Left lobe of liver (tissue), 2 donors: ENCODE measurements around the gene LY6G5B. TPM values are rescaled to one million over a fixed set of nuclear protein-coding genes. Genes with fewer than 3 reads are reported as not detected.

Source experiments
- ATAC-seq: fragments of 200-7000 bp; cut with Tn5 transposase; one replicate; pipeline ENCODE4 v1.9.1; 2020; ENCODE audit warnings: mild to moderate bottlenecking, moderate library complexity
- DNase-seq: peaks from one replicate; pipeline ENCODE4 v3.0.0-alpha.2; 2020; ENCODE audit warnings: low spot score
- total RNA-seq: library from RNA; stranded (reverse); gene quantifications from one replicate; pipeline ENCODE4 v1.2.1, GENCODE V29; 2021
- donor health status: DM: no; HTN: no; CAD: no; lungs with moderate emphysema.
- donor health status: DM: no; HTN: yes; CAD: no.

LY6G5B gene
- total RNA-seq, 1 donor from 2014 or later = 4.0 TPM

GRCh38 chr6:31712296-31712695 lies 42.5 kb downstream of the LY6G5B start:
- DNase-seq = no peak
- ATAC-seq = peak; percentile 80

- DNase-seq (no peak), ATAC-seq (no peak)
Measured at GRCh38 chr6:31713465-31713864, 43.7 kb downstream of the LY6G5B start.

- DNase-seq (no peak), ATAC-seq (no peak)
Measured at GRCh38 chr6:31713991-31714684, 44.4 kb downstream of the LY6G5B start.

- DNase-seq = no peak
- no peak for ATAC-seq
Measured at GRCh38 chr6:31715022-31715958, 45.5 kb downstream of the LY6G5B start, which contains the start of gene LY6G6D. Gene LY6G6D, plus strand, starts transcription at chr6:31715348. Its CDS starts 8 bp downstream, at chr6:31715356.

GRCh38 chr6:31717499-31718222 lies 47.9 kb downstream of the LY6G5B start:
- no peak for DNase-seq
- peak; percentile 67 for ATAC-seq

GRCh38 chr6:31718265-31718664 lies 48.5 kb downstream of the LY6G5B start:
- ATAC-seq (no peak), DNase-seq (no peak)

- DNase-seq (no peak), ATAC-seq (no peak)
Measured at GRCh38 chr6:31719001-31719400, 49.2 kb downstream of the LY6G5B start.

- DNase-seq = no peak
Measured at GRCh38 chr6:31720196-31720770, 50.5 kb downstream of the LY6G5B start.

GRCh38 chr6:31721351-31722020 lies 51.7 kb downstream of the LY6G5B start, which contains the start of gene LY6G6C:
Gene LY6G6C, minus strand, starts transcription at chr6:31721746. Its CDS starts 67 bp downstream, at chr6:31721679.
- DNase-seq (no peak), ATAC-seq (no peak)

More at GRCh38 chr6:31720196-31720770, 50.5 kb downstream of the LY6G5B start:
- ATAC-seq = no peak

- DNase-seq (no peak), ATAC-seq (no peak)
Measured at GRCh38 chr6:31722173-31722572, 52.4 kb downstream of the LY6G5B start.

Other genes with a start within 250 kb of the LY6G5B start
- 0.78 TPM for gene MICB, start 171.8 kb upstream of the LY6G5B start, total RNA-seq
- not detected for gene MCCD1, start 141.0 kb upstream of the LY6G5B start, total RNA-seq
- gene DDX39B, start 128.0 kb upstream of the LY6G5B start, total RNA-seq = 126 TPM
- not detected for gene ATP6V1G2, start 123.4 kb upstream of the LY6G5B start, total RNA-seq
- 9.4 TPM for gene NFKBIL1, start 122.4 kb upstream of the LY6G5B start, total RNA-seq
- 0.93 TPM for gene LTA, start 97.7 kb upstream of the LY6G5B start, total RNA-seq
- 0.68 TPM for gene TNF, start 94.4 kb upstream of the LY6G5B start, total RNA-seq
- gene LTB, start 87.6 kb upstream of the LY6G5B start, total RNA-seq = 1.7 TPM
- gene LST1, start 83.7 kb upstream of the LY6G5B start, total RNA-seq = 10.2 TPM
- gene NCR3, start 77.0 kb upstream of the LY6G5B start, total RNA-seq = not detected
- gene AIF1, start 54.7 kb upstream of the LY6G5B start, total RNA-seq = 7.2 TPM
- 47.3 TPM for gene PRRC2A, start 49.3 kb upstream of the LY6G5B start, total RNA-seq
- 141 TPM for gene BAG6, start 17.3 kb upstream of the LY6G5B start, total RNA-seq
- 97.1 TPM for gene APOM, start 14.1 kb upstream of the LY6G5B start, total RNA-seq
- gene C6orf47, start 9.2 kb upstream of the LY6G5B start, total RNA-seq = 7.9 TPM
- gene GPANK1, start 5.0 kb upstream of the LY6G5B start, total RNA-seq = 7.7 TPM
- gene CSNK2B, start 3.9 kb upstream of the LY6G5B start, total RNA-seq = 45.8 TPM
- gene LY6G5C, start 11.1 kb downstream of the LY6G5B start, total RNA-seq = 0.88 TPM
- 35.1 TPM for gene ABHD16A, start 33.3 kb downstream of the LY6G5B start, total RNA-seq
- not detected for gene LY6G6F, start 36.9 kb downstream of the LY6G5B start, total RNA-seq
- not detected for gene LY6G6D, start 45.4 kb downstream of the LY6G5B start, total RNA-seq
- gene LY6G6C, start 51.8 kb downstream of the LY6G5B start, total RNA-seq = not detected
- gene MPIG6B, start 53.4 kb downstream of the LY6G5B start, total RNA-seq = 0.33 TPM
- 22.2 TPM for gene DDAH2, start 59.3 kb downstream of the LY6G5B start, total RNA-seq
- 37.7 TPM for gene CLIC1, start 66.6 kb downstream of the LY6G5B start, total RNA-seq
- gene MSH5, start 70.0 kb downstream of the LY6G5B start, total RNA-seq = 5.2 TPM
- 0.73 TPM for gene SAPCD1, start 92.7 kb downstream of the LY6G5B start, total RNA-seq
- gene VWA7, start 107.4 kb downstream of the LY6G5B start, total RNA-seq = 2.3 TPM
- 52.6 TPM for gene VARS1, start 125.8 kb downstream of the LY6G5B start, total RNA-seq
- gene LSM2, start 137.0 kb downstream of the LY6G5B start, total RNA-seq = 9.8 TPM
- 0.60 TPM for gene HSPA1L, start 145.3 kb downstream of the LY6G5B start, total RNA-seq
- 89.1 TPM for gene HSPA1A, start 145.6 kb downstream of the LY6G5B start, total RNA-seq
- gene HSPA1B, start 157.8 kb downstream of the LY6G5B start, total RNA-seq = 50.8 TPM
- gene NEU1, start 192.8 kb downstream of the LY6G5B start, total RNA-seq = 20.1 TPM
- gene SLC44A4, start 209.0 kb downstream of the LY6G5B start, total RNA-seq = 0.86 TPM
- gene EHMT2, start 227.7 kb downstream of the LY6G5B start, total RNA-seq = 15.7 TPM
- 0.86 TPM for gene ZBTB12, start 232.1 kb downstream of the LY6G5B start, total RNA-seq